GM18519 (cell line): Measurements from ENCODE around the gene SPATA33.

Experiments used
- ATAC-seq: cut with Tn5 transposase; IDR thresholded peaks from one replicate; pipeline ENCODE4 v1.9.1; 2021; ENCODE audit warnings: mild to moderate bottlenecking, moderate library complexity; ENCODE audit not compliant: unreplicated experiment, low FRiP score

The SPATA33 gene

GRCh38 chr16:89657442-89658220 is at the start of gene SPATA33, which contains the start of gene CHMP1A:
SPATA33 (plus strand) TSS chr16:89657836; CDS start chr16:89657912, 76 bp downstream.
CHMP1A (minus strand) TSS chr16:89657708; CDS start chr16:89657588, 120 bp downstream.
- peak; percentile 83 for ATAC-seq

GRCh38 chr16:89607937-89608740 is 49.5 kb upstream of the SPATA33 start:
- no peak for ATAC-seq

GRCh38 chr16:89610108-89610453 is 47.6 kb upstream of the SPATA33 start:
- no peak for ATAC-seq

- ATAC-seq = no peak
Measured at GRCh38 chr16:89612415-89613166, 45.0 kb upstream of the SPATA33 start.

- no peak for ATAC-seq
Measured at GRCh38 chr16:89613231-89613953, 44.2 kb upstream of the SPATA33 start, which contains the start of gene DPEP1. DPEP1 (plus strand) TSS chr16:89613642; CDS start chr16:89630411, 16,769 bp downstream.

GRCh38 chr16:89613954-89614459 is 43.6 kb upstream of the SPATA33 start:
- ATAC-seq = no peak

- ATAC-seq = no peak
Measured at GRCh38 chr16:89615176-89615575, 42.5 kb upstream of the SPATA33 start.

- no peak for ATAC-seq
Measured at GRCh38 chr16:89615596-89616090, 42.0 kb upstream of the SPATA33 start.

GRCh38 chr16:89616623-89617022 is 41.0 kb upstream of the SPATA33 start:
- no peak for ATAC-seq

GRCh38 chr16:89617036-89617435 is 40.6 kb upstream of the SPATA33 start:
- ATAC-seq = no peak

- no peak for ATAC-seq
Measured at GRCh38 chr16:89618109-89618998, 39.3 kb upstream of the SPATA33 start.

GRCh38 chr16:89619840-89620239 is 37.8 kb upstream of the SPATA33 start:
- no peak for ATAC-seq

GRCh38 chr16:89620406-89620841 is 37.2 kb upstream of the SPATA33 start:
- no peak for ATAC-seq

GRCh38 chr16:89621136-89621697 is 36.4 kb upstream of the SPATA33 start:
- no peak for ATAC-seq

- ATAC-seq = no peak
Measured at GRCh38 chr16:89621698-89622409, 35.8 kb upstream of the SPATA33 start.

GRCh38 chr16:89623511-89624261 is 34.0 kb upstream of the SPATA33 start:
- ATAC-seq = no peak
